ENCODE data around the gene ZNF681.
"Not testable (repeated sequence)": the region's sequence is repeated elsewhere in the genome, so short reads cannot be mapped to it uniquely, and the experiment has no call there.

Gene ZNF681

GRCh38 chr19:23772675-23773063 lies 14.0 kb upstream of the ZNF681 start:
- DNase-seq = no peak

GRCh38 chr19:23771761-23772674 lies 13.3 kb upstream of the ZNF681 start:
- DNase-seq = no peak

- no peak for DNase-seq
Observed at GRCh38 chr19:23771316-23771715, 12.6 kb upstream of the ZNF681 start.

GRCh38 chr19:23770672-23771250 lies 12.1 kb upstream of the ZNF681 start:
- no peak for DNase-seq

GRCh38 chr19:23769691-23770468 lies 11.2 kb upstream of the ZNF681 start:
- DNase-seq = no peak

- no peak for DNase-seq
Observed at GRCh38 chr19:23766951-23767350, 8.3 kb upstream of the ZNF681 start.

- no peak for DNase-seq
Observed at GRCh38 chr19:23764781-23765180, 6.1 kb upstream of the ZNF681 start.

GRCh38 chr19:23762884-23763711 lies 4.4 kb upstream of the ZNF681 start:
- DNase-seq = peak; percentile 80

GRCh38 chr19:23762548-23762883 lies 3.8 kb upstream of the ZNF681 start:
- DNase-seq = no peak

GRCh38 chr19:23760326-23760725 lies 1.6 kb upstream of the ZNF681 start:
- DNase-seq = not testable (repeated sequence)

GRCh38 chr19:23743633-23744232 lies 15.0 kb downstream of the ZNF681 start:
- not testable (repeated sequence) for DNase-seq

- not testable (repeated sequence) for DNase-seq
Observed at GRCh38 chr19:23730729-23731465, 27.8 kb downstream of the ZNF681 start.

- not testable (repeated sequence) for DNase-seq
Observed at GRCh38 chr19:23724161-23724560, 34.5 kb downstream of the ZNF681 start.

- DNase-seq = no peak
Observed at GRCh38 chr19:23718802-23719201, 39.9 kb downstream of the ZNF681 start.

GRCh38 chr19:23716792-23717191 lies 41.9 kb downstream of the ZNF681 start:
- DNase-seq = no peak

GRCh38 chr19:23709347-23709746 lies 49.3 kb downstream of the ZNF681 start:
- DNase-seq = no peak

GRCh38 chr19:23706657-23707056 lies 52.0 kb downstream of the ZNF681 start:
- DNase-seq = no peak

GRCh38 chr19:23699521-23699860 lies 59.2 kb downstream of the ZNF681 start:
- DNase-seq = no peak

- DNase-seq = no peak
Observed at GRCh38 chr19:23698711-23699520, 59.8 kb downstream of the ZNF681 start.

GRCh38 chr19:23692937-23693336 lies 65.8 kb downstream of the ZNF681 start:
- not testable (repeated sequence) for DNase-seq
